ENCODE data around the gene ARHGAP45.
A peak's percentile ranks its signal among the peaks of the same experiment; 100 is the strongest.

The ARHGAP45 gene

DNA sequence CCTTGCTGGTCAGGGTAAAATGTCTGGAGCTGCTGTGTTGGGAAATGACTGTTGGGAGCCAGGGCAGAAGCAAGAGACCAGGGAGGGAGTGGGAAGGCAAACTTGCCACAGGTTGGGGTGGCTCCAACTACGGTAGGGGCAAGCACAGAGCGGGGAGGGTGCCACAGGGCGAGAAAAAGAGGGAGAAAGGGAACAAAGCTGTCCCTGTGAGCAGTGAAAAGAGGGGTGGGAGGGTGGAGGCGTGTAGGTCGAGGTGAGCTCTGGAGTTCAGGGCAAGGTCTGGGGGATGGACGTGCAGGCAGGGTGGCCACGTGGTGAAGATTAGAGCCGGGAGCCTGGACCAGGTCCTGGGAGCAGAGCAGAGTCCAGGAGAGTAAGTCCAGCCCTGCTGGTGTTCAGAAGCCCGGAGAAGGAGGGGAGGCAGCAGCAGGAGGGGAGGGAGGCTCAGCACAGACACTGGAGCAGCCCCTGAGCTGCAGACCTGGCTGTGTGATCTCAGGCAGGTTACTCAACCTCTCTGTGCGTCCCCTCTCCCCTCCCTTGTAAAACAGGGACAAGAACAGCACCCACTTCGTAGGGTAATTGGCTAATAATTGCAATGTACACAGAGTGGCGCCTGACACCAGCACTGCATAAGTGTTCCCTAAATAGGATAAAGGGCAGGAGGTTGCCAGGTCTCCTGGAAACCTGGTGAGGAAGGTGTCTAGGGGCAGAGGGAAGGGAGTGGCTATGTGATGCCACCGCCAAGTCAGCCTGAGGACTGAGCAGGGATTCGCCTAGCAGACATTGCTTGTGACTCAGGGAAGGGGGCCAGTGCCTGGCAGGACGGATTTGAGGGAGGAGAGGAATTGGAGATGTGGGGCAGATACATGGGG is 31.4 kb downstream of the ARHGAP45 start:
- no peak overlapping the region for H3K4me3 ChIP-seq (ENCODE audit: low read depth, low read length)
- DNase-seq (ENCODE audit: low read depth): no peak

DNA sequence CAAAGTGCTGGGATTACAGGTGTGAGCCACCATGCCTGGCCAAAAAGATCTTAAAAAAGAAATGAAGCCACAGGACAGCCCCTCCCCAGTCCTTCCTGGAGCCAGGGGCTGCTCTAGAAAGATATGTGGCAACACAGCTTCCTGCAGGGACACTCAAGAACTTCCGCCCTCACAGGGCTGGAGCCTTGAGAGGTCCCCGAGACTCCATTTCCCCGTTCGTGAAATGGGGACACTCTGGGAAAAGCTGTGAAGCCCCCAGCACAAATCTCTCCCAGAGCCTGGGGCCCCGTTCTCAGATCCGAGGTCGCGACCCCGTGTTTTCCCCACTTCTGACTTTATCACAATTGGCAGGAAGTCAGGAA is 34.4 kb downstream of the ARHGAP45 start:
- no peak overlapping the region for H3K4me3 ChIP-seq (ENCODE audit: low read depth, low read length)
- no peak for DNase-seq (ENCODE audit: low read depth)

DNA sequence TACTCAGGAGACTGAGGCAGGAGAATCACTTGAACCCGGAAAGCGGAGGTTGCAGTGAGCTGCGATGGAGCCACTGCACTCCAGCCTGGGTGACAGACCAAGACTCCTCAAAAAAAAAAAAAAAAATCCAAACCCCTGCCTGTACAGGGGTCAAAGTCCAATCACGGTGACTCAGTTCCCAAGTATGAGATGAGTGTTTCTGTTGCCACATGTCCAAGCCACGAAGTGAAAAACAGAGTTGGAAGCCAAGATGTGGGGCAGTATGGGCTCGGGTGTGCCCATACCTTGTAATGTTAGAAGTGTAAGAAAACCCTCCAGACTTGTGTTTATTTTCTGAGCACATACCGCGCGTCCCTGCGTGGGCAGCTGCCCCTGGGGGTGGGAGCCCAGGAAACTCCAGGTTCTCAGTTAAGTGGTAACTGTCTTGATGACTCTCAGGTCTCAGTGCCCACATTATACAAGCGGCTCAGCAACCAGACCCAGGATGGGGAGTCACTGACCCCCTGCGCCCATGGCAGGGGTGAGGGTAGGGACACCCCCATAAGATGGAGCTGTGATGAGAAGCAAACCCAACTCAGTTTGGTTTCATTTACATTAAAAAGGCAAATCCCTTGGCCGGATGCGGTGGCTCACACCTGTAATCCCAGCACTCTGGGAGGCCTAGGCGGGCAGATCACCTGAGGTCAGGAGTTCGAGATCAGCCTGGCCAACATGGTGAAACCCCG is 35.6 kb downstream of the ARHGAP45 start:
- no peak overlapping the region for H3K4me3 ChIP-seq (ENCODE audit: low read depth, low read length)
- peak; percentile 99 for DNase-seq (ENCODE audit: low read depth)

DNA sequence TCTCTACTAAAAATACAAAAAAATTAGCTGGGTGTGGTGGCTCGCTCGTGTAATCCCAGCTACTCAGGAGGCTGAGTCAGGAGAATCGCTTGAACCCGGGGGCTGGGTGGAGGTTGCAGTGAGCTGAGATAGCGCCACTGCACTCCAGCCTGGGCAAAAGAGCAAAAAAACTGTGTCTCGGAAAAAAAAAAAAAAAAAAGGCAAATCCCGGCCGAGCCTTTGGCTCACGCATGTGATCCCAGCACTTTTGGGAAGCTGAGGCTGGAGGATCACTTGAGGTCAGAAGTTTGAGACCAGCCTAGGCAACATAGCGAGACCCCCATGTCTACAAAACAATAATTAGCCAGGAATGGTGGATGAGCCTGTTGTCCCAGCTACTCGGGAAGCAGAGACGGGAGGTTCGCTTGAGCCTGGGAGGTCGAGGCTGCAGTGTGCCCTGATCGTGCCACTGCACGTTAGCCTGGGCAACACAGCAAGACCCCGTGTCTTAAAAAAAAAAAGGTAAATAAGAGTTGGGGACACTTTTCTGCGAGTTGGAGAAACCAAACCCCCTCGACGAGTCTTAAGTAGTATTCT is 36.3 kb downstream of the ARHGAP45 start:
- DNase-seq (ENCODE audit: low read depth): no peak
- H3K4me3 ChIP-seq (ENCODE audit: low read depth, low read length): peak overlapping the region; percentile 17

DNA sequence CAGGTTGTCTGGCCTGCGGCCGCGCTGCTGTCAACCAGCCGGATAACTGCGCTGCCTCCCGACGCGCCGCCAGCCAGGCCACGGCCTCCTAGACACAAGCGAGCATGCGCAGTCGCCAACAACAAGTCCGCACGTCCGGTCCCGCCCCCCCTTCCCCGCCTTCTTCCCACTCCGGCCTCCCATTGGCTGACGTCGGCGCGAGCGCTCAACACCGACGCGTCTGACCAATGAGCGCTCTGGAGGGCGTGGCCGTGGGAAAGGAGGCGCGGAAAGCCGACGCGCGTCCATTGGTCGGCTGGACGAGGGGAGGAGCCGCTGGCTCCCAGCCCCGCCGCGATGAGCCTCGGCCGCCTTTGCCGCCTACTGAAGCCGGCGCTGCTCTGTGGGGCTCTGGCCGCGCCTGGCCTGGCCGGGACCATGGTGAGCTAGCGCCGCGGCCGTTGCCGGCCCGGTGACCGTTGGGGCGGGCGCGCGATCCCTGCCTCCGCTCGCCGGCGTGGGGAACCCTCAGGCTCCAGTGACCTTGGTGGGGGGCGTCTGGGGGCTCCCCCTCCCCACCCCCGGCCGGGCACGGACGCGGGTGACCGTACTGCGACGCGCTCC is 36.8 kb downstream of the ARHGAP45 start, which contains the start of gene GPX4:
Gene GPX4 (plus strand): TSS at position 287 of the 603 bp plus-strand sequence. CDS start 50 bp downstream, at position 337.
- peak; percentile 98 for DNase-seq (ENCODE audit: low read depth)
- H3K4me3 ChIP-seq (ENCODE audit: low read depth, low read length): peak within 1 kb of the TSS; percentile 70

DNA sequence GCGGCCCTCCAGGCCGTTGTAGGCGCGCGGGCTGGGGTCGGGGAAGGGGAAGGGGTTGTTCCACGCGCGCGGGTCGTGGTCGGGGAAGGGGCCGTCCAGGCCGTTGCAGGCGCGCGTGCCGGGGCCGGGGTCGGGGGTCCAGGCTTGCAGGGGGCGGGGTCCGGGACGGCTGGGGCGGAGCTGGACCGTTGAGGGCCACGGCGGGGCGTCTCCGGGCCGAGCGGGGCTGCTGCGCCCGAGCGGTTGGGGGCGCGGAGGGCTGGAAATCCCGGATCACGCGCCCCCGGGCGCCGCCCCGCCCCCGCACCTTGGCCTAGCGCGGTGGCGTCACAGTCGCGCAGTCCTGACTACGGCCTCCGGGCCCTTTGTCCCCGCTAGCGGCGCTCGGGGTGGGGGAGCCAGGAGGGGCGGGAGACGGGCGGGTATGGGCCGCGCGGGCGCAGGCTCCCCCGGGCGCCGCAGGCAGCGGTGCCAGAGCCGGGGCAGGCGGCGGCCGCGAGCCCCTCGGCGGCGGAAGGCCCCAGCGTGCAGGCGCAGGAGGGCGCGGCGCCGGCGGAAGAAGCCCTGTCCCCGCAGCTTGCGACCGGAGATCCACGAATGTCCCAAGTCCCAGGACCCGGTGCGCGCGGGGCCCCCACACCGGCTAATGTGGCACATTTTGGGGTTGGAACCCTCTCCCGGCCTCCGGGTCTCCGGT is 37.5 kb downstream of the ARHGAP45 start:
- no peak for DNase-seq (ENCODE audit: low read depth)
- peak overlapping the region; percentile 70 for H3K4me3 ChIP-seq (ENCODE audit: low read depth, low read length)

DNA sequence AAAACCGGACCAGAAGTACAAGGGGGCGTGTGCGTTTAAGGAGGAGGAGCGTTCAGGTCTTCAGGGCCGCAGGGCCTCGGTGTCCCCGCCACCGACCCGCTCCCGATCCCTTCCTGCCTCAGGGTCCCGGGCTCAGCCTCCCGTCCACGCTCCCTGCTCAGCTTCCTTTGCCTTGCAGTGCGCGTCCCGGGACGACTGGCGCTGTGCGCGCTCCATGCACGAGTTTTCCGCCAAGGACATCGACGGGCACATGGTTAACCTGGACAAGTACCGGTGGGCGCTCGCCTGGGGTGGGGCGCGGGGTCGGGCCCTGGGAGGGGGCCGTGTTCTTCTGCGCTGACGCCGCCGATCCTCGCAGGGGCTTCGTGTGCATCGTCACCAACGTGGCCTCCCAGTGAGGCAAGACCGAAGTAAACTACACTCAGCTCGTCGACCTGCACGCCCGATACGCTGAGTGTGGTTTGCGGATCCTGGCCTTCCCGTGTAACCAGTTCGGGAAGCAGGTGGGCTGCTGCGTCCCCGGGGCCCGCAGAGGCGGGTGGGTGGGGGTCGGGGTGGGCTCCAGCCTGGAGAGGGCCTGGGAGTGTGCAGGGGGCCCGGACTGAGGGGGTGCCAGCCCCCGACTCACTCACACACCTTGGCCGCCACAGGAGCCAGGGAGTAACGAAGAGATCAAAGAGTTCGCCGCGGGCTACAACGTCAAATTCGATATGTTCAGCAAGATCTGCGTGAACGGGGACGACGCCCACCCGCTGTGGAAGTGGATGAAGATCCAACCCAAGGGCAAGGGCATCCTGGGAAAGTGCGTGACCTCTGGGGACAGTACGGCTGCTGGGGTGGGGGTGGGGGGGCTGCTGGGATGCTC is 38.3 kb downstream of the ARHGAP45 start:
- no peak for DNase-seq (ENCODE audit: low read depth)

DNA sequence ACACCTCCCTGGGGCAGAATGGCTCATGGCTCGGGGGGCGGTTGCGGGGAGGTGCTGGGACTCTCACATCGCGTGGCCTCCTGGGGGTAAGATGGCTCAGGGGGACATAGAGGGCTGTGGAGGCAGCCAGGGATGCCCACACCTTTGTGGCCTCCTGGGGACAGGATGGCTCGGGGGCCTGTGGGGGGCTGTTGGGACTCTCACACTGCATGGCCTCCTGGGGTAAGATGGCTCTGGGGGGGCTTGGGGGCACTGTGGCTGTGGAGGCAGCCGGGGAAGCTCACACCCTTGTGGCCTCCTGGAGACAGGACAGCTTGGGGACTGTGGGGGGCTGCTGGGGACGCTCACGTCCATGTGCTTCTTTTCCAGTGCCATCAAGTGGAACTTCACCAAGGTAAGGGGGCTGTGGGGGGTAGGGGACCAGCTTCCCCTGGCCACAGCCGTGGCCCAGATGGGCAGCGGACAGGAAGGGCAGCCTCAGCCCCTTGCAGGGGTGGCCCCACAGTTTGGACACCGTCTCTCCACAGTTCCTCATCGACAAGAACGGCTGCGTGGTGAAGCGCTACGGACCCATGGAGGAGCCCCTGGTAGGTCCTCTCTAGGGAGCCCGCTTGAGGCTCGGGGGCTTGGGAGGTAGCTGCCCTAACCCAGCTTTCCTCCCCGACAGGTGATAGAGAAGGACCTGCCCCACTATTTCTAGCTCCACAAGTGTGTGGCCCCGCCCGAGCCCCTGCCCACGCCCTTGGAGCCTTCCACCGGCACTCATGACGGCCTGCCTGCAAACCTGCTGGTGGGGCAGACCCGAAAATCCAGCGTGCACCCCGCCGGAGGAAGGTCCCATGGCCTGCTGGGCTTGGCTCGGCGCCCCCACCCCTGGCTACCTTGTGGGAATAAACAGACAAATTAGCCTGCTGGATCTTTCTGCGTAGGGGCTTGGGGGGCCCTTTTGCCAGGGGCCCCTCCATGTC is 39.2 kb downstream of the ARHGAP45 start:
- DNase-seq (ENCODE audit: low read depth): no peak
- no peak overlapping the region for H3K4me3 ChIP-seq (ENCODE audit: low read depth, low read length)

More for the DNA sequence above, 38.3 kb downstream of the ARHGAP45 start:
- peak overlapping the region; percentile 70 for H3K4me3 ChIP-seq (ENCODE audit: low read depth, low read length)

DNA sequence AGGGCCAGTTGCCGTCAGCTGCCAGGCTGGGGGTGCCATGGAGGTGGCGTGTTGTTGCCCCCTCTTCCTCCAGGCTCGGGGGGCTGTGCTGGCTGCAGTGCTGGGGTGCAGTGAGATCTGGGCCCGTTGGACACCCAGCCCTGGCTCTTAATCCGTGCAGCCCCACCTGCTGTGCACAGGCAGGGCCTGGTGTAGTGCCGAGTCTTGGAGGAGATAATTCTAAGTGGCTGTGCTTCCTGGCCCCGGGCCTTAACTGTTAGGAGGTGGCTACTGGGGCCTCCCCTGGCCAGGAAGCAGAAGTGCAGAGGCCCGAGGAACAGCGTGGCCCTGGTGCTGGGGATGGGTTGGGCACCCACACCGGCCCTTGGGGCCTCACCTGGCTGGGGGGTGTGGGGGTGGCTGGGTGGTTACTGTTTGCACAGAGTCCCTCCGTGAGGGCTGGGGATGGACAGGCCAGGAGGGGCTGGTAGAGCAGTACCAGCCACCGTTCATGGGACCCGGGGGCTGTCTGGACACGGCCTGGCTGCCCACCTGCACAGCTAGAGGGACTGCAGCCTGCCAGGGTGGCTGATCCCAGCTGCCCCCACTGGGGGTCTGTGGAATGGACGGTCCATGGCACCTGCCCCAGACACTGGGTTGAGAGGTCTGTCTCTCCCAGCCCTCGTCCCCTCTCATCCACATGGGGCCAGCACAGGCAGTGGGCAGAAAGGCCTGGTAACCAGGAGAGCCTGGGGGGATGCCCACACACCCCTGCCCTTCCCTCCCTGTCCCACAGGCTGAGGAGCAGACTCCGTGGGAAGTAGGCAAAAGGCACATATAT is 40.1 kb downstream of the ARHGAP45 start:
- DNase-seq (ENCODE audit: low read depth): no peak

DNA sequence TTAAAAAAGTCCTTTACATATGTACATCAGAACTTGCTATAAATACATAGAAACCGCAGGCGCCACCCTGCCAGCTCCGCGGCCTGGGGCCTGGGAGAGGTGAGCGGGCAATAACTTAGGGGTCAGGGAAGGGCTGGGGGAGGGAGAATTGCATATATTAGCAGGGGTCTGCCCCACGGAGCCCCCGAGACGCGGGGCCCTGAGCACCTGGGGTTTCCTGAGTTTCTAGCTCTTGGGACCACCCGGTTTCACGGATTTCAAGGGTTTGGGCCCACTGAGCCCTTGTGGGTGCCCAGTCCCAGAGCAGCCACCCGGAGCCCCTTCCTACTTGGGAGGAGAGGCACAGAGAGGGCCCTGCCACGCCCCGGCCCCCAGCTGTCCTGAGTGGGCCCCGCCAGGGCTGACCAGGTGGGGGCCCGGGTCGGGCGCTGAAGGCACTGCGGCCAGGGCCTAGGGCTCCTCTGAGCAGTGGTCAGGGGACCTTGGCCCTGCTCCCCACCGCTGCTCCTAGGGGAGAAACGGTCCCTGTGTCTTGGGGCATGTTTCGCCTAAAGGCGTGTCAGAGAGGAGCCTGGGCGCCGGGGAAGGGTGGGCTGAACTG is 40.8 kb downstream of the ARHGAP45 start:
- no peak overlapping the region for H3K4me3 ChIP-seq (ENCODE audit: low read depth, low read length)
- DNase-seq (ENCODE audit: low read depth): no peak

More for the DNA sequence above, 40.1 kb downstream of the ARHGAP45 start:
- H3K4me3 ChIP-seq (ENCODE audit: low read depth, low read length): no peak overlapping the region

DNA sequence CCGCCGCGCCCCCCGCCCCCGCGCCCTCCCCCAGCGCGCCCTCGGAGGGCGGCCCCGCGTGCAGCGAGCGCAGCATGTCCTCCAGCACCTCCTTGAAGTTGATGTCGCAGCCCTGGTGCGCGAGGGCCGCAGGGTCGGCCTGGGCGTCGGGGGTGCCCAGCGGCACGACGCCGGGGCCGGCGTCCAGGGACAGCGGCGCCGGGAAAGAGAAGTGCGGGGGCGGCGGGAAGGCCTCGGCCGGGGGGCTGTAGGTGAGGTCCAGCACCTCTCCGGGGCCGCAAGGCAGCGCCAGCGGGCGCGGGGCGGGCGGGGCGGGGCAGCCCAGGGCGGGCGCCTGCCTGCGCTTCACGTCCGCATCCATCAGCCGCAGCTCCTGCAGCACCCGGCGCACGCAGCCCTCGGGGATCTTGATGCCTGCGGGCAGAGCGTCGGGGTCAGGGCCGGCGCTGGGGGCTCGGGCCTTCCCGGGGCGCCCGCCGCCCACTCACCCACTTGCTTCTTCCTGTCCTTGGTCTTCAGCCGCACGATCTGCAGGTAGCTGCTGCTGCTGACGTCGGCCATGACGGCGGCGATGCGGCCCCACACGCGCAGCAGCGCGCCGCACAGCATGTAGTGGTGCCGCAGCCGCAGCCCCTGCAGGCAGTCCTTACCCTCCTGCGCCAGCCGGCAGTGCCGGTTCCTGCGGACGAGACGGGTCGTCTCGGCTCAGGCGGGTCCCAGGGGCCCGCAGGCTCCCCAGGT is 41.5 kb downstream of the ARHGAP45 start:
- no peak for DNase-seq (ENCODE audit: low read depth)
- H3K4me3 ChIP-seq (ENCODE audit: low read depth, low read length): no peak overlapping the region

DNA sequence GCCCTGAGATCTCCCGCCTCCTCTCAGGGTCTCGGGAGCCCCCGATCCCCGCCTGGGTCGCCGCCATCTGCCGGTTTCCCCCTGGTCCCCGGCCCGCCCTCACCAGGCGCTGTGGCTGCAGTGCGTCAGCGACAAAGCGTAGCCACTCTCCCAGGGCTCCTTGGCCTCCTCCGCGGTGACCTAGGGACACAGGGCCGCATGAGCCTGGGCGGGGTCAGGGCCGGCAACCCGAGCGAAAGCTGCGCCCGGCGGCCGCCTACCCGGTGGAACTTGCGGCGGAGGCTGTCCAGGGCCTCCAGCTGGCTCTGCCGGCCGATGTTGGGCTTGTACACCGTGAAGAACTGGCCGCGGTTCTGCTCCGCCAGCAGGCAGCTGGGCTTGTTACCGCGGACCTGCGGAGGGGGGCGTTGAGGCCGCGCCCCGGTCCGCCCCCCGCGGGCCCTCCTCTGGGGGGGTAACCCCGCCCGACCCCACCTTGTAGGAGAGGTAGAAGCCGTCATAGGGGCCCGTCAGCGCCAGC is 42.1 kb downstream of the ARHGAP45 start:
- no peak overlapping the region for H3K4me3 ChIP-seq (ENCODE audit: low read depth, low read length)
- DNase-seq (ENCODE audit: low read depth): no peak

DNA sequence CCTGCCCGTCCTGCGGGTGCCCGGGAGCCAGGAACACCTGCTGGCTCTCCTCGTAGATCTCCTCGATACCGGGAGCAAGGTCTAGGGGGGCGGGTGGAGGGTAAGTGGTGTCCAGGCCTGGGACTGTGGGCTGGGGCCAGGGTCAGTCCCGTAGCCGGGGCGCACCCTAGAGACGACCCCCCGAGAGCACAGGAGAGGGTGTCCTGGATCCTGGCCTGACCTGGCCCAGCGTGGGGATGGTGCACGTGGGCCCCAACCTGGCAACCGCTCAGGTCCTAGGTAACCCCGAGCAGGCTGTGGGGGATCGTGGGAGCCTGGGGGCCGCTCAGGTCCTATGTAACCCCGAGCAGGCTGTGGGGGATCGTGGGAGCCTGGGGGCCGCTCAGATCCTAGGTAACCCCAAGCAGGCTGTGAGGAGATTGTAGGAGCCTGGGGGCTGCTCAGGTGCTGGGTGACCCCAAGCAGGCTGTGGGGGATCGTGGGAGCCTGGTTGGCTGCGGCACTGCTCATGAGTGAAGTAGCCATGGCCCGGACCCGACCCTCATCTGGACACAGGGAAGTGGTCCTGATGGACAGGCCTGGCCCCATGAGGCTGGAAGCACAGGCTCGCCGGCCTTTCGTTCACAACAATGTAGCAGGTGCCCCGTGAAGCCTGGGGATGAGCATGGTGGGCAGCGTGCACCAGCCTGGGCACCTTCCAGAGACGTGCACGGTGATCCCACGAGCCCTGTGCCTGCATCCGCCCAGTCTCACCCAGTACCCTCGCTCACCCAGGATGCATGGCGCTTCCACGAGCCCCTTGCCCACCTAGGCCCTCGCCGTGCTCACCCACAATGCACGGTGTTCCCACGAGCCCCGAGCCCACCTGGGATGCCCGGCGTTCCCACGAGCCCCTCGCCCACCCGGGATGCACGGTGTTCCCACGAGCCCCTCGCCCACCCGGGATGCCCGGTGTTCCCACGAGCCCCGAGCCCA is 43.0 kb downstream of the ARHGAP45 start:
- no peak overlapping the region for H3K4me3 ChIP-seq (ENCODE audit: low read depth, low read length)
- no peak for DNase-seq (ENCODE audit: low read depth)
